SU-DHL-6 (cell line): ENCODE data around the gene ZKSCAN1.

Experiments used
- H2AFZ ChIP-seq: fragments of 200-600 bp; sonication (generic); 2 replicates; pipeline ENCODE4 v1.6.1; 2014; ENCODE audit warnings: low read depth, mild to moderate bottlenecking, moderate library complexity, mixed read lengths, antibody characterized with exemption, low read length; ENCODE audit not compliant: severe bottlenecking
- H3F3A ChIP-seq: fragments of 200-600 bp; shearing (Covaris generic); 2 replicates; pipeline ENCODE4 v1.6.0; 2016; ENCODE audit warnings: antibody characterized with exemption, mild to moderate bottlenecking; ENCODE audit not compliant: insufficient read depth
- H3K27ac ChIP-seq: fragments of 200-600 bp; sonication (generic); 2 replicates; pipeline ENCODE4 v1.5.1; 2016; ENCODE audit warnings: low read depth, mild to moderate bottlenecking, low read length, moderate library complexity, mixed read lengths
- H3K27me3 ChIP-seq: fragments of 200-600 bp; sonication (generic), shearing (Covaris generic); 2 replicates; pipeline ENCODE4 v1.6.0; 2014; ENCODE audit warnings: mild to moderate bottlenecking, low read length
- H3K36me3 ChIP-seq: fragments of 200-600 bp; sonication (generic); 2 replicates; pipeline ENCODE4 v1.6.1; 2014; ENCODE audit warnings: mild to moderate bottlenecking, low read length, mixed read lengths
- H3K4me2 ChIP-seq: fragments of 300-600, 200-600 bp; shearing (Covaris generic), sonication (generic); 2 replicates; pipeline ENCODE4 v1.6.0; 2014; ENCODE audit warnings: low read length, low read depth, mild to moderate bottlenecking; ENCODE audit not compliant: poor library complexity, severe bottlenecking
- H3K4me3 ChIP-seq: fragments of 200-600 bp; sonication (generic); 2 replicates; pipeline ENCODE4 v1.5.1; 2014; ENCODE audit warnings: antibody characterized with exemption, low read length, mild to moderate bottlenecking, mixed read lengths; ENCODE audit not compliant: insufficient read depth, poor library complexity, severe bottlenecking
- H3K79me2 ChIP-seq: fragments of 200-600 bp; sonication (generic); 2 replicates; pipeline ENCODE4 v1.6.1; 2014; ENCODE audit warnings: mild to moderate bottlenecking, low read length, moderate library complexity; ENCODE audit not compliant: insufficient read depth
- H3K9ac ChIP-seq: fragments of 200-600 bp; sonication (generic); 2 replicates; pipeline ENCODE4 v1.7.0; 2014; ENCODE audit warnings: mild to moderate bottlenecking, low read length
- H3K9me2 ChIP-seq: fragments of 200-600 bp; sonication (generic); replicated peaks from 2 replicates; pipeline ENCODE4 v1.6.1; 2014; ENCODE audit warnings: low read length; ENCODE audit not compliant: insufficient read depth
- H3K9me3 ChIP-seq: fragments of 200-600 bp; sonication (generic); 2 replicates; pipeline ENCODE4 v1.6.1; 2014; ENCODE audit warnings: low read length, mixed read lengths; ENCODE audit not compliant: insufficient read depth
- H4K20me1 ChIP-seq: fragments of 200-600 bp; sonication (generic); 2 replicates; pipeline ENCODE4 v1.6.1; 2014; ENCODE audit warnings: low read depth, mild to moderate bottlenecking, antibody characterized with exemption, low read length, moderate library complexity, mixed read lengths
- EZH2phosphoT487 ChIP-seq: fragments of 200-600 bp; sonication (generic), shearing (Covaris generic); conservative IDR thresholded peaks from 2 replicates; pipeline ENCODE4 v1.6.1; 2018; ENCODE audit warnings: mild to moderate bottlenecking, antibody characterized with exemption, low read length, moderate library complexity, mixed read lengths
- TF ChIP-seq, protein P1 (sequence below): fragments of 200-600 bp; sonication (generic); IDR thresholded peaks from one replicate; pipeline ENCODE4 v1.5.1; 2017; ENCODE audit warnings: antibody characterized with exemption, mild to moderate bottlenecking, low read length, moderate library complexity; ENCODE audit not compliant: insufficient read depth, poor library complexity, severe bottlenecking

ZKSCAN1 gene

DNA sequence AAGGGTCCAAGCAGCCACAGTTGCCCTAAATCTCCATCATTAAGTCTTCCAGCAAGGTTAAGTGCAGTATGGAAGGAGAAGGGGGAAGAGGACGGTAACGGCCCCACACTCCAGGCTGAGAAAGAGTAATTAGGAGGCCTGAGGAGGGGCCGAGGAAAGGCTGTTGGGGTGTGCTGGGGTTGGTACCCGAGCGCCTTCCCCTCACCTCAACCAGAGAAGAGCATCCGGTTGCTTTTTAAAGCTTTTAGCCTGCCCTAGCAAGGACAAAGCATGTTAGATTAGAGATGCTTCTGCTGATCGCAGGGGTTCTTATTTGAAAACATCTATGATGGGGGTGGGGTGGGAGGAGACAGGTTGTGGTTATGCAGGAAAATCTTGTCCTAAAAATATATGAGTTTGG is 25.2 kb downstream of the ZKSCAN1 start:
- H3K9ac ChIP-seq = no peak overlapping the region
- H3K79me2 ChIP-seq = no peaks in the 10 kb centered on the region
- TF ChIP-seq, protein P1, sequence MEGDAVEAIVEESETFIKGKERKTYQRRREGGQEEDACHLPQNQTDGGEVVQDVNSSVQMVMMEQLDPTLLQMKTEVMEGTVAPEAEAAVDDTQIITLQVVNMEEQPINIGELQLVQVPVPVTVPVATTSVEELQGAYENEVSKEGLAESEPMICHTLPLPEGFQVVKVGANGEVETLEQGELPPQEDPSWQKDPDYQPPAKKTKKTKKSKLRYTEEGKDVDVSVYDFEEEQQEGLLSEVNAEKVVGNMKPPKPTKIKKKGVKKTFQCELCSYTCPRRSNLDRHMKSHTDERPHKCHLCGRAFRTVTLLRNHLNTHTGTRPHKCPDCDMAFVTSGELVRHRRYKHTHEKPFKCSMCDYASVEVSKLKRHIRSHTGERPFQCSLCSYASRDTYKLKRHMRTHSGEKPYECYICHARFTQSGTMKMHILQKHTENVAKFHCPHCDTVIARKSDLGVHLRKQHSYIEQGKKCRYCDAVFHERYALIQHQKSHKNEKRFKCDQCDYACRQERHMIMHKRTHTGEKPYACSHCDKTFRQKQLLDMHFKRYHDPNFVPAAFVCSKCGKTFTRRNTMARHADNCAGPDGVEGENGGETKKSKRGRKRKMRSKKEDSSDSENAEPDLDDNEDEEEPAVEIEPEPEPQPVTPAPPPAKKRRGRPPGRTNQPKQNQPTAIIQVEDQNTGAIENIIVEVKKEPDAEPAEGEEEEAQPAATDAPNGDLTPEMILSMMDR = no peak
- no peak for TF ChIP-seq EZH2phosphoT487
- no peak overlapping the region for H2AFZ ChIP-seq
- H3K27me3 ChIP-seq = no peaks in the 10 kb centered on the region
- peaks cover 12% of the 10 kb centered on the region; the same call in 1 of the 2 replicates for H3F3A ChIP-seq
- H4K20me1 ChIP-seq = no peaks in the 10 kb centered on the region
- H3K4me2 ChIP-seq = no peak overlapping the region
- H3K9me3 ChIP-seq = no peaks in the 10 kb centered on the region
- H3K9me2 ChIP-seq = no peaks in the 10 kb centered on the region
- no peak overlapping the region for H3K27ac ChIP-seq
- H3K4me3 ChIP-seq = no peak overlapping the region
- no peaks in the 10 kb centered on the region for H3K36me3 ChIP-seq

DNA sequence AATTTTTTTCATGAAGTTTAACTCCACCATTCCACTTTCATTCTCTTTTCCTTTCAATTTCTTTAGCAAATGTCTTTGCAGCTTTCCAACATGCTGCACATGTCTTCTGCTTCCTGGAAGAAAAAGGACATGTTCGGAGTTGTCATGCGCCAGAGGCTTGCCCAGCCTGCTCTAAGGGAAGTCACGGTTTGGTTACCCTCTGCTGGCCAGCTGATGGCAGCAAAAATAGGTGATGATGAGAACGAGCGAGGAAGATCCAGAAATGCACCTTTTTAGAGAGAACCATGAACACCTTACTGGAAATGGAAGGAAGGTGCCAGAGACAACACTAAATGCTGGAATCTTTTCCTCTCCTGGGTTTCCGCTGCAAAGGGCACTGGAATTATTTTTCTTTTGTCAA is 29.3 kb downstream of the ZKSCAN1 start:
- Histone ChIP-seq H3K27me3 (no peaks in the 10 kb centered on the region), H3K9me3 (no peaks in the 10 kb centered on the region), H3K4me2 (peak overlapping the region; percentile 12), H3K27ac (no peak overlapping the region), H3K9me2 (no peaks in the 10 kb centered on the region), H3K9ac (no peak overlapping the region), H3F3A (peaks cover 19% of the 10 kb centered on the region), H3K79me2 (no peaks in the 10 kb centered on the region), H3K4me3 (no peak overlapping the region), H3K36me3 (no peaks in the 10 kb centered on the region), H2AFZ (peak overlapping the region; percentile 6), H4K20me1 (no peaks in the 10 kb centered on the region)
- TF ChIP-seq EZH2phosphoT487 = no peak
- TF ChIP-seq, protein P1 = no peak

DNA sequence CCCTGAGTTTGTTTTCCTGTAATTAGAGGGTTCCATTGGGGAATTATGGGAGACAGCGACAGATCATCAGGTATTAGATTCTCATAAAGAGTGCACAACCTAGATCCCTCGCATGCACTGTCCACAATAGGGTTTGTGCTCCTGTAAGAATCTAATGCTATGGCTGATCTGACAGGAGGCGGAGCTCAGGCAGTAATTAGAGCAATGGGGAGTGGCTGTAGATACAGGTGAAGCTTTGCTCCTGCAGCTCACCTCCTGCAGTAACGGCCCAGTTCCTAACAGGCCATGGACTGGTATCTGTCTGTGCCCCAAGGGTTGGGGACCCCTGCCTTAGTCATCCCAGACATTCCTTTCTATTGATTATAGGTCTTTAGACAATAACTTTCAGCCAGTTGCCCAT is 33.3 kb downstream of the ZKSCAN1 start:
- H3K27me3 ChIP-seq = no peaks in the 10 kb centered on the region
- H3K9me2 ChIP-seq = no peaks in the 10 kb centered on the region
- no peak overlapping the region for H3K4me3 ChIP-seq
- peaks cover 7% of the 10 kb centered on the region; the same call in 1 of the 2 replicates for H3K79me2 ChIP-seq
- H3K27ac ChIP-seq = no peak overlapping the region
- no peak overlapping the region for H3K9ac ChIP-seq
- H3K4me2 ChIP-seq = no peak overlapping the region
- H3F3A ChIP-seq = peaks cover 6% of the 10 kb centered on the region; the same call in 1 of the 2 replicates
- no peaks in the 10 kb centered on the region for H3K36me3 ChIP-seq
- H3K9me3 ChIP-seq = no peaks in the 10 kb centered on the region
- no peaks in the 10 kb centered on the region for H4K20me1 ChIP-seq
- H2AFZ ChIP-seq = peak overlapping the region; percentile 97
- TF ChIP-seq EZH2phosphoT487 = no peak
- TF ChIP-seq, protein P1 = no peak
